HG03521 (cell line): ENCODE data around the gene C19orf85.
A peak's percentile ranks its signal among the peaks of the same experiment; 100 is the strongest.
"Not testable (repeated sequence)": the region's sequence is repeated elsewhere in the genome, so short reads cannot be mapped to it uniquely, and the experiment has no call there.

Source experiments
- ATAC-seq: cut with Tn5 transposase; IDR thresholded peaks from one replicate; pipeline ENCODE4 v1.9.1; 2021; ENCODE audit warnings: mild to moderate bottlenecking, moderate library complexity; ENCODE audit not compliant: unreplicated experiment

Gene C19orf85

DNA sequence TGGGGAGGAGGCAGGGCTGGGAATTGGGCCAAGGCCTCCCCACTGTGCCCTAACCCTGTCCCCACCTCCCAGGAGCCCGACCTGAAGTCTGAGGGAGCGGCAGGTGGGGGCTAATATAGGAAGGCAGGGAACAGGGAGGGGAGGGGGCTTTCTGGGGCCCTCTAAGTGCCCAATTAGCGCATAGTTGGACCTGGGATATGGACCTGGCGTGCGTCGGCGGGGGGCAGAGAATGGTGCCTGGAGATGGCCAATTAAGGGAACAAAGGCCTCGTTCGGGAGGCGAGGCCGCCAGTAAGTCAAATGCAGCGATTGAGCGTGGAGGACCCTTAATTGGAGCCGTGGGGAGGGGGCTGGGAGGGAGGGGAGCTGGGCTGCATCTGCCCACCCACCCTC is at the start of gene C19orf85:
TSS of gene C19orf85 (minus strand) at position 90 of the 393 bp plus-strand sequence. CDS start 197 bp downstream, outside the sequence.
- ATAC-seq, result no peak

DNA sequence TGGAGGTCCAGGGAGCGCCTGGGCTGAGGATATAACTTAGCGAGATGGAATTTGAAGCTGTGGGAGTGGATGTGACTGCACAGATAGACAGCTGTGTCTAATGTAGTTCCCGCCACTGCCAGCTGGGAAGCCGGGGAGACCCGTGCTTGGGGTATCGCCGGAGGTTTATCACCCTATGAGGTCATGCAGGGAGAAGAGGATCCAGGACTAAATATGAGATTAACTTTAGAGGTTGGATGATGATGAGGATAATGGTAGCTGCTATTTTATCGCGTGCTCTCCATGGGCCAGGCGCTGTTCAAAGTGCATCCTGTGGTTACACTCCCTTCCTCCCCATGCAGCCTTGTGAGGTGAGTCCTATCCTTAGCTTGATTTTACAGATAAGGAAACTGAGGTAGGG is 43.6 kb upstream of the C19orf85 start:
- ATAC-seq, result no peak

DNA sequence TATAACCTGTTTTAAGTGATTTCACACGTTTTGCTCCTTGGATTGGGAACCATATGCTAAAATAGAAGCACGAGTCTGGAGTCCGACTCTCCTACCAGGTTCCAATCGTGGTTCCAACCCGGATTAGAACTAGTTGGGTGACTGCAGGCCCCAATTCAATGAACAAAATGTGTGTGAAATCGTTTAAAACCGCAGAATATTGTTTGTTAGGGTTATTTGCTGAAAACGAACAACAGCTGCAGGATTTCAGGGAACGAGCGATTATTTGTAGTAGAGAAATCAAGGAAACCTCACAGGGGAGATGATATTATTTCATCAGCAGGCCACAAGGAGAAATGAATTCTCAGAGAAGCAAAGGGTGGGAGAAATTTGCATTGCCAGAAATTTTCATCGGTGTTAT is 40.4 kb upstream of the C19orf85 start:
- no peak for ATAC-seq

DNA sequence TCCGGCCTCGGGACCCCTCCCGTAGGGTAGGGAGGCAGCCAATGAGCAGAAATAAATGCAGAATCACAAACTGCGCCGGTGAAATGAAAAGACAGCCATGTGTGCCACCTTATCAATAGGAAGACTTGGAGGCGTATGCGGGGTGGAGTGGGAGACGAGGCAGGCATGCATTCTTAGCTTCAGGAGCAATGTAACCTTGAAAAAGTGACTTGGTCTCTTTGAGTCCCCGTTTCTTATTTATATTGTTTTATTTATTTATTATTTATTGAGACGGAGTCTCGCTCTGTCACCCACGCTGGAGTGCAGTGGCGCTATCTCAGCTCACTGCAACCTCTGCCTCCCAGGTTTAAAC is 39.7 kb upstream of the C19orf85 start:
- no peak for ATAC-seq

GRCh38 chr19:55503502-55504251 is 39.1 kb upstream of the C19orf85 start:
- ATAC-seq, result peak; percentile 89

DNA sequence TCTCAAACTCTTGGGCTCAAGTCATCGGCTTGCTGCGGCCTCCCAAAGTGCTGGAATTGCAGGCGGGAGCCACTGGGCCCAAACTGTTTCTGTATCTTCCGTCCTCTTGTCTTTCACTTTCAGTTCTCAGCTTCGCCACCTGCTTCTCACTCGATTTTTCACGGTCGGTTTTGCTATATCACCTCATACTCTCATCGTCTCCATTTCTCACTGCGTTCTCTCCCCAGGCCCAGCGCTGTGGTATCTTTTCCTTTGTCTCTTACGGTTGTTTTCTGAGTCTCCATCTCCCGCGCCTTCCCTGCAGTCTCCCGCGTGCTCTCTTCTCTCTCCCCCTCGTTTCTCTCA is 38.6 kb upstream of the C19orf85 start:
- no peak for ATAC-seq

DNA sequence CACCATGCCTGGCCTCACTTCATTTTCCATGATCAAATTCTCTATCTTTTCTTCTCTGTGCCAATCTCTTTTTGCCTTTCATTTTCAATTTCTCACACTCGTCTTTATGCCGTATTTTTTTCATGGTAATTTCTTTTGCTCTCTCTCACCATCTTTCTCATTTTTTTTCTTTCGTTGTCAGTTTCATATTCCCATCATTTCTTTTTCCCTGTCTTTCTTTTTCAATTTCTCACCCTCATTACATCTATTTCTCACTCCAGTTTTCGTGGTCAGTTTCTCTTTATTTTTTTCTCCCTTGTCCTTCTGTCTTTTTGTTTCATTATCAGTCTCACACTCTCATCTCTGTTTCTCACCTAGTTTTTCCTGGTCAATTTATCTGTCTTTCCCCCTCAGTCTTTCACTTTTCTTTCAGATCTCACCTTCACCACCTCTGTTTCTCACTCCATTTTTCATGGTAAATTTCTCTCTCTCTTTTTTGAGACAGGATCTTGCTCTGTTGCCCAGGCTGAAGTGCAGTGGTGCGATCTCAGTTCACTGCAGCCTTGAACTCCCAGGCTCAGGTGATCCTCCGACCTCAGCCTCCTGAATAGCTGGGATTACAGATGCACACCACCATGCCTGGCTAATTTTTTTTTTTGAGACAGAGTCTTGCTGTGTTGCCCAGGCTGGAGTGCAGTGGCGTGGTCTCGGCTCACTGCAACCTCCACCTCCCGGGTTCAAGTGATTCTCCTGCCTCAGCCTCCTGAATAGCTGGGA is 37.8 kb upstream of the C19orf85 start:
- no peak for ATAC-seq

- ATAC-seq, result no peak
These were observed 35.9 kb upstream of the C19orf85 start for GRCh38 chr19:55500368-55500952.

DNA sequence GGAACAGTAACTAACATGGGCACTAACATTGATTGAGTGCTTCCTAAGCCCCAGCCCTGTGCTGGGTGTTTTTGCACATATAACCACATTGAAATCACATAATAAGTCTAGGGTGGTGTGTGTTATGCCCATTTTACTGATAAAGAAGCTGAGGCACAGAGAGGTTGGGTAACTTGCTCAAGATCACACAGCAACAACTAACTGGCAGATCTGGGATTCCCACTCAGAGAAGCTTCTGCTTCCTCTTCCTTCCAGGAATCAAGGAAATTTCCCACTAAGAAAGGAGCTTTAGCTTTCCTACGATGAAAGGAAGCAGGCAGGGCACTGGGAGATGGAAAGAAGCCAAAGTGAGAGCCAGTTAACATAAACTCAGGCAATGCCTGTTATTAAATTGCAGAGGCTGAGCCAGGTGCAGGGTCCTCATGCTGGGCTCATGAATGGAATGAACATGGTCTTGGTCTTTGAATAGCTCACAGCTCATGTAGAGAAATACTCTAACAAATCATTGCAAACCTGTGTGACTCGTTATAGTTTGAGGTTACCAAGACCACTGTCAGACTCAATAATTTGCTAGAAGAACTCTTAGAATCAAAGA is 33.8 kb upstream of the C19orf85 start:
- no peak for ATAC-seq

DNA sequence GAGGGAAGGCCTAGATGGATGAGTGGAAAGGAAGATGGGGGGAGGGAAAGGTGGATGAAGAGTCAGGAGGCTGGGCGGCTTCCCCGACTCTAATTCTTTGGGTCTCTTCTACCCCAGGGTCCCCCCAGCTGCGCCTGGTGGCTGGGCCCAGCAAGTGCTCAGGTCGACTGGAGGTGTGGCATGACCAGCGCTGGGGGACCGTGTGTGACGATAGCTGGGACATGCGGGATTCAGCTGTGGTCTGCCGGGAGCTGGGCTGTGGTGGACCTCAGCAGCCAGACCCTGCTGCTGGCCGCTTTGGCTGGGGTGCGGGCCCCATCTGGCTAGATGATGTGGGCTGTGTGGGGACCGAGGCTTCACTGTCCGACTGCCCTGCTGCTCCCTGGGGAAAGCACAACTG is 33.2 kb upstream of the C19orf85 start:
- ATAC-seq, result no peak

GRCh38 chr19:55496820-55497219 is 32.3 kb upstream of the C19orf85 start:
- ATAC-seq, result not testable (repeated sequence)

- ATAC-seq, result no peak
These were observed 31.2 kb upstream of the C19orf85 start for GRCh38 chr19:55495646-55496349.

DNA sequence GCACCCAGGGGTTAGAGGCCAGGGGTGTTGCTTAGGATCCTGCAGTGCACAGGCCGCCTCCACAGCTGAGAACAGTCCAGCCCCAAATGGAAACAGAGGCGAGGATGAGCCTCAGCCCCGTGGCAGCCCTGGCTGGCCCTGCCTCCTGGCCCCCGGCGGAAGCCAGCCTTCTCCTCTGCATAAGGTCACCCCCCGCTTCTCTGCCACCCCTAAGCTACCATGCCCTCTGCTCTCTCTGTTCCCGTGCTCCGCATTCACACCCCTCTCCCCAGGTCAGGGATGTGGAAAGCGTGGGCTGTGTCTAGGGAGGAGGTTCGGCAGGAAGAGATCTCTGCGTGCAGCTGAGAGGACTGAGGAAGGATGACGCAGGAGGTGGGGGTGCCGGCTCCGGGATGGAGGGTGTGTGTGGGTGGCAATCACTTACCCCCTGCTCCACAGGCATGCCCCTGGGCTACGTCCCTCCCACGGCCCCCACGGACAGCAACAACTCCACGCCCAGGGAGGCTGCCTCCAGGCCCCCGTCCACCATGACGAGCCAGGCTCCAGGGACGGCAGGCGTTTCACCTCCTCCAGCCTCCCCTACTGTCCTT is 29.7 kb upstream of the C19orf85 start:
- no peak for ATAC-seq

GRCh38 chr19:55493645-55494171 is 29.2 kb upstream of the C19orf85 start:
- no peak for ATAC-seq

DNA sequence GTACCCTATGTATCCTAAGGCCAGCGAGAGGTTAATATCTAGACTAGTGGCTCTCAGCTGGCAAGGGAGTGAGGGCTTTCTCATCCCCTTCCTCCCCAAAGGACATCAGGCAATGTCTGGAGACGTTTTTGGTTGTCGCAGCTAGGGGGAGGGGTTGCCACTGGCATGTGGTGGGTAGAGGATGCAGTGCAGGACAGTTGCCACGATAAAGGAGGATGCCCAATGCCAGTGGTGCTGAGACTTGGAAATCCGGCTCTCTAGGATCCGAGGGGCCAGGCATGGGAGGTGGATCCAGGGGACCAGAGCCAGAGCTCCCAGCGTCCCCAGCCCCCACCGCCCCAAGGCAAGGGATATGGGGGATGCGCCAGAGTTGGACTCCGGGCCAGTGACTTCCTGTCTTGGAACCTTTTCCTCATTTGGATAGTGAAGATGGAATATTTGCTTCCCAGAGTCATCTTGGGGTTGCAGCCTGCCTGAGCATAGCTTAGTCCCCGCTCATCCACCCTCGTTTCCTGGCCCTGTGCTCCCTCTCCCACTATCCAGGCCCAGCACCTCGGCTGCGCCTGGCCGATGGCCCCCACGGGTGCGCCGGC is 28.6 kb upstream of the C19orf85 start:
- no peak for ATAC-seq

DNA sequence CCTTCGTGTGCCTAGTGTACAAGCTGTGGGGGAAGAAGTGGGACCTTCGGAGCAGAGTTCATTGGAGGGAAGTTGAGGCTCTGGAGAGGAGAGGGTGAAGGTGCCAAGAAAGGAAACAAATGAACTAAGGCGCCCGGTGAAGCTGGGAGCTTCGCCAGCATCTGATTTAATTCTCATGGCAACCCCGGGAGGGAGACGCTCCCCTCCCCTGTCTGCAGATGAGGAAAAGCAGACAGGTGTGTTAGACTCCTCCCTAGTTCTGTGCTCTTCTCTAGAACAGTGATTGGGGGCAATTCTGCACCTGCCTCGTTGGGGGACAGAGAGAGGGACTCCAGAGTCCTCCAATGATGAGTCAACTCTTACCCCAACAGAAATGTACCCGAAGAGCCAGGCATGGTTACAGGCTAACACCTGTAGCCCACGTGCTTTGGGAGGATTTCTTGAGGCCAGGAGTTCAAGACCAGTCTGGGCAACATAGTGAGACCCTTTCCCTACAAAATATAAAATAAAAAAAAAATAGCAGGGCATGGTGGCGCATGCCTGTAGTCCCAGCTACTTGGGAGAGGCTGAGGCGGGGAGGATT is 27.9 kb upstream of the C19orf85 start:
- no peak for ATAC-seq

DNA sequence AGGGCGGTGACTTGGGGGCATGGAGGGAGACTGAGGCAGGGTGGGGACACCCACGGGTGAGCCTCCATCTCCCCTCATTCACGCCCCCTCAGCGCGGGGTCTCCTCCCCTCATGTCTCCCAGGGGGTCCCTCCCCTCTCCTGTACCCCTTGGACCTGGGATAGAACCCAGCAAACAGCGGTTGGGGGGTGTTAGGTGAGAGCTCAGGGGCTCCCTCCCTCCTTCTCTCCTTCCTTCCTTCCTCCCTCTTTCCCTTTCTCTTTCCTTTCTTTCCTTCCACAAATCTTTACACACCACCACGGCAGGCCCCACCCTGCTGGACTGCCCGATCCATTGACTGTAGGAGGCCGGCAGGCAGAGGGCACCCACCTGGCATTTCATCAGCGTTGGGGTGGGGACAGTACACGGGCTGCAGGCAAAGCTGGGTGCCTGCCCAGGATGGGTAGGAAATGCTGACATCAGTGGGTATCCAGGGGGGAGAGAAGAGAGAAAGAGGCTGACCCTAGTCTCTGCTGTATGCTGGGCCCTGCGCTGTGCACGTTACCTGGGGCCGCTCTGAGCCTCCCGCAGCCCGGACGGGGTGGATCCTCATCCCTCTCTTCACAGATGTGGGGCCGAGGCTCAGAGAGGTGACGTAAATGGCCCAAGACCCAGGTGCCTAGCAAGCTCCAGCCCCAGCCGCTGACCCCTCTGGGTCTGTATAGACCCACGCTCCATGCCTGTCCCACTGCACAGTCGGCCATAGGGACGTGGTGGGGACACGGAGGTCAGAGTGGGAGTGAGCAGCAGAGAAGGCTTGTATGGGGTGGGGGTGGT is 27.2 kb upstream of the C19orf85 start:
- ATAC-seq, result no peak

DNA sequence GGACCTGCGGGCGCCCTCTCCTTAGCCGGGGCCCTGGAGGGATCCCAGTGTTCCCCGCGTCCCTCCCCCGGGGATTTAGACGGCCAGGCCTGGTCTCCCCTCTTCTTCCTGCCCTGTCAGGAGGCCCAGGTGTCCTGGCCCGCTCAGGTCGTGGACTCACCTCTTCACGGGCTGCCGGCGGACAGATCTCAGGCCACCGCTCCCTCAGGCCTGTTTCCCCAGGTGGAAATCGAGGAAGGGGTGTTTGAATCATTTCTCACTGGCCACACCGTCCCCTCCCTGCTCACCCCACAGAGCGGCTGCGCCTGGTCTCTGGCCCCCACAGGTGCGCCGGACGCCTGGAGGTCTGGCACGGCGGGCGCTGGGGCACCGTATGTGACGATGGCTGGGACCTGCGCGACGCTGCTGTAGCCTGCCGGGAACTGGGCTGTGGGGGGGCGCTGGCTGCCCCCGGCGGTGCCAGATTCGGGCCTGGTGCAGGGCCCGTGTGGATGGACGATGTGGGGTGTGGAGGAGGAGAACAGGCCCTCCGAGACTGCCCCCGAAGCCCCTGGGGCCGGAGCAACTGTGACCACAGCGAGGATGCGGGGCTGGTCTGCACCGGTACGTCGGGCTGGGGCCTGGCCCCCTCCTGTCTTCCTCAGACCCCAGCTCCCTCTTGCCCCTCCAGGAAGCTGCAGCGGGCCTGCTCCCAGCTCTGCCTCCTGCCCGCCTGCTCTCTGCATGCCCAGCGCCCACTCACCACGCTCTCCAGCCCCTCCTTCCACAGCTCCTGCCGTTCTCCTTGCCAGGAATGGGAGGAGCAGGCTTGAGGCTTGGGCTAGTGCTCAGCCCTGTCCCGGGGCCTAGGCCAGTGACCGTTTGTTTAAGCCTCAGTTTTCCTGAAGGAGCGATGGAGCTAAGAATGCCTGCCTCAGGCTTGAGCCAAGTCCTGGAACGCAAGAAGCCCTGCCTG is 26.2 kb upstream of the C19orf85 start:
- ATAC-seq, result no peak
